Sigmoid colon (tissue), 4 donors: ENCODE data around the gene DIPK1B.

Experiments
- EP300 ChIP-seq, 4 donors: sonication (generic); formaldehyde crosslinking; IDR thresholded peaks; one replicate each; pipeline ENCODE4 v1.6.1; 2017; ENCODE audit warnings: antibody characterized with exemption in 4 of 4
- POLR2AphosphoS5 ChIP-seq, 4 donors: sonication (generic); formaldehyde crosslinking; IDR thresholded peaks; one replicate each; pipeline ENCODE4 v1.6.1; 2017; ENCODE audit warnings: antibody characterized with exemption in 4 of 4
- TF ChIP-seq, protein P1 (sequence below), 4 experiments: fragments of 450-650 bp in 3 of 4; fragments of 200-600 bp in 1 of 4; IDR thresholded peaks; one replicate each; pipeline ENCODE4 v1.5.1; 2016 to 2019; ENCODE audit warnings: antibody characterized with exemption in 4 of 4, mild to moderate bottlenecking in 3 of 4, moderate library complexity in 2 of 4

- TF ChIP-seq, protein P1, sequence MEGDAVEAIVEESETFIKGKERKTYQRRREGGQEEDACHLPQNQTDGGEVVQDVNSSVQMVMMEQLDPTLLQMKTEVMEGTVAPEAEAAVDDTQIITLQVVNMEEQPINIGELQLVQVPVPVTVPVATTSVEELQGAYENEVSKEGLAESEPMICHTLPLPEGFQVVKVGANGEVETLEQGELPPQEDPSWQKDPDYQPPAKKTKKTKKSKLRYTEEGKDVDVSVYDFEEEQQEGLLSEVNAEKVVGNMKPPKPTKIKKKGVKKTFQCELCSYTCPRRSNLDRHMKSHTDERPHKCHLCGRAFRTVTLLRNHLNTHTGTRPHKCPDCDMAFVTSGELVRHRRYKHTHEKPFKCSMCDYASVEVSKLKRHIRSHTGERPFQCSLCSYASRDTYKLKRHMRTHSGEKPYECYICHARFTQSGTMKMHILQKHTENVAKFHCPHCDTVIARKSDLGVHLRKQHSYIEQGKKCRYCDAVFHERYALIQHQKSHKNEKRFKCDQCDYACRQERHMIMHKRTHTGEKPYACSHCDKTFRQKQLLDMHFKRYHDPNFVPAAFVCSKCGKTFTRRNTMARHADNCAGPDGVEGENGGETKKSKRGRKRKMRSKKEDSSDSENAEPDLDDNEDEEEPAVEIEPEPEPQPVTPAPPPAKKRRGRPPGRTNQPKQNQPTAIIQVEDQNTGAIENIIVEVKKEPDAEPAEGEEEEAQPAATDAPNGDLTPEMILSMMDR (IDR thresholded peaks at IDR 0.05) = no peak
- no peak for TF ChIP-seq POLR2AphosphoS5 (IDR thresholded peaks at IDR 0.05)
- no peak for TF ChIP-seq EP300 (IDR thresholded peaks at IDR 0.05)
These were observed 24.6 kb upstream of the DIPK1B start for GRCh38 chr9:136687721-136688223.
